Colonic mucosa (tissue), 4 donors: ENCODE data around the gene POLD1. TPM values are rescaled to one million over a fixed set of nuclear protein-coding genes. Genes with fewer than 3 reads are reported as not detected.
A peak's percentile ranks its signal among the peaks of the same experiment; 100 is the strongest.

Source experiments
- DNase-seq: peaks from one replicate; pipeline ENCODE4 v3.0.0-alpha.2; 2020
- H3K27ac ChIP-seq: fragments of 200-600 bp; one replicate; pipeline ENCODE4 v1.8.0; 2021
- H3K27me3 ChIP-seq: fragments of 200-600 bp; one replicate; pipeline ENCODE4 v1.8.0; 2021
- H3K36me3 ChIP-seq: fragments of 200-600 bp; one replicate; pipeline ENCODE4 v1.8.0; 2021
- H3K4me1 ChIP-seq: fragments of 200-600 bp; one replicate; pipeline ENCODE4 v1.8.0; 2021; ENCODE audit warnings: mild to moderate bottlenecking
- H3K4me3 ChIP-seq: fragments of 200-600 bp; one replicate; pipeline ENCODE4 v1.8.0; 2021
- H3K9ac ChIP-seq, 2 donors: one replicate each; pipeline ENCODE4 v1.7.0; 2013; ENCODE audit warnings: control low read depth in 2 of 2, low read depth in 2 of 2, low read length in 2 of 2
- H3K9me3 ChIP-seq: fragments of 200-600 bp; one replicate; pipeline ENCODE4 v1.8.0; 2021
- intact Hi-C: fragments of 100-400 bp; cut with DNase I; formaldehyde crosslinking; loops from one replicate; pipeline ENCODE4 v1.14.1; 2022
- total RNA-seq, 2 donors: library from RNA; stranded (reverse); fragmentation: NEBNext Ultra II Directional in 1 of 2; extraction: Animal tissue kit (Norgen Biotek cat#: 25700) in 1 of 2; gene quantifications; one replicate each; pipeline ENCODE4 v1.2.1, GENCODE V29; 2021
- TF ChIP-seq, protein P1 (sequence below): fragments of 200-600 bp; IDR thresholded peaks from one replicate; pipeline ENCODE4 v1.8.0; 2022; ENCODE audit warnings: antibody characterized with exemption, mild to moderate bottlenecking
- donor health status: healthy.
- donor health status: DM: no; HTN: no; CAD: no.
- donor health status: DM: no; HTN: no; CAD: no.

The POLD1 gene
- total RNA-seq, 2 donors from 2014 or later = 26.2 to 76.3 TPM

DNA sequence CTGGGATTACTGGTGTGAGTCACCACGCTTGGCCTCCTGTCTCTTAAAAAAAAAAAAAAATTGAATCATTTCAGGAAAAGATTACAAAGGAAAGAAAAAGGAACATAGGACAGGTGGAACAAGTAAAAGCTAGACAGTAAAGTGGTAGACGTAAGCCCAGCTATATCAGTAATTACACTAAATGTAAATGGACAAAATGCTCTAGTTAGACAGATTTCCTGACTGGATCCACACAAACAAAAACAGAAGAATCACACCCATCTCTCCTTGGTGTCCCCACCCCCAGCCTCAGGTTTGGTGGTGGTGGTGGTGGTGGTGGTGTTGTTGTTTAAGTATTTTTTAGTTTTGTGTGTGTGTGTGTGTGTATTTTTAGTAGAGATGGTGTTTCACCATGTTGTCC is 28.3 kb downstream of the POLD1 start:
- no peaks in the 10 kb centered on the region for H3K9me3 ChIP-seq
- intact Hi-C loops = loop anchor here (5.0 kb wide), 1 partner anchor 45 kb away; the partner anchor contains the start of gene NAPSA
- TF ChIP-seq, protein P1, sequence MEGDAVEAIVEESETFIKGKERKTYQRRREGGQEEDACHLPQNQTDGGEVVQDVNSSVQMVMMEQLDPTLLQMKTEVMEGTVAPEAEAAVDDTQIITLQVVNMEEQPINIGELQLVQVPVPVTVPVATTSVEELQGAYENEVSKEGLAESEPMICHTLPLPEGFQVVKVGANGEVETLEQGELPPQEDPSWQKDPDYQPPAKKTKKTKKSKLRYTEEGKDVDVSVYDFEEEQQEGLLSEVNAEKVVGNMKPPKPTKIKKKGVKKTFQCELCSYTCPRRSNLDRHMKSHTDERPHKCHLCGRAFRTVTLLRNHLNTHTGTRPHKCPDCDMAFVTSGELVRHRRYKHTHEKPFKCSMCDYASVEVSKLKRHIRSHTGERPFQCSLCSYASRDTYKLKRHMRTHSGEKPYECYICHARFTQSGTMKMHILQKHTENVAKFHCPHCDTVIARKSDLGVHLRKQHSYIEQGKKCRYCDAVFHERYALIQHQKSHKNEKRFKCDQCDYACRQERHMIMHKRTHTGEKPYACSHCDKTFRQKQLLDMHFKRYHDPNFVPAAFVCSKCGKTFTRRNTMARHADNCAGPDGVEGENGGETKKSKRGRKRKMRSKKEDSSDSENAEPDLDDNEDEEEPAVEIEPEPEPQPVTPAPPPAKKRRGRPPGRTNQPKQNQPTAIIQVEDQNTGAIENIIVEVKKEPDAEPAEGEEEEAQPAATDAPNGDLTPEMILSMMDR = no peak
- H3K27ac ChIP-seq = no peak overlapping the region
- H3K27me3 ChIP-seq = no peaks in the 10 kb centered on the region
- H3K4me1 ChIP-seq = peaks cover 5% of the 10 kb centered on the region
- H3K36me3 ChIP-seq = no peaks in the 10 kb centered on the region
- no peak overlapping the region for H3K4me3 ChIP-seq
- no peak for DNase-seq
- H3K9ac ChIP-seq = no peak overlapping the region

DNA sequence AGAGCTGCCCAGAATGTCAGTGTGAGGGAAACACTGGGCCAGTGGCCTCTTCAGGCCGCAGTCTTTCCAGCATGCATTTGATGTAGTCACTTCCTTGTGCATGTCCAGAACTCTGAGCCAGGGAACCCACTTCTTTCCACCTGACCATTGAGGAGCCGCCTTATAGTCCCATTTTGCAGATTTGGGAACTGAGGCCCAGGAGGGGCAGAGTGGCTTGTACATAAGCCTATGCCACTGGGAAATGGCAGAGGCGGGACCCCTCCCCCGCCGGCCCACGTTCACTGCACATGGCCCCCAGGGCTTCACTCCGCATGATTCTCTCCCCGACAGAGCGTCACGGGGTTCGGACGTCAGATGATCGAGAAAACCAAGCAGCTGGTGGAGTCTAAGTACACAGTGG is 28.9 kb downstream of the POLD1 start:
- H3K27me3 ChIP-seq = peaks cover 2% of the 10 kb centered on the region
- H3K4me1 ChIP-seq = peaks cover 5% of the 10 kb centered on the region
- H3K36me3 ChIP-seq = no peaks in the 10 kb centered on the region
- no peak overlapping the region for H3K9ac ChIP-seq
- no peak for DNase-seq
- no peak overlapping the region for H3K4me3 ChIP-seq
- H3K9me3 ChIP-seq = no peaks in the 10 kb centered on the region
- TF ChIP-seq, protein P1 = no peak
- intact Hi-C loops = loop anchor here (5.0 kb wide), 1 partner anchor 46 kb away; the partner anchor contains the start of gene NAPSA
- H3K27ac ChIP-seq = no peak overlapping the region

DNA sequence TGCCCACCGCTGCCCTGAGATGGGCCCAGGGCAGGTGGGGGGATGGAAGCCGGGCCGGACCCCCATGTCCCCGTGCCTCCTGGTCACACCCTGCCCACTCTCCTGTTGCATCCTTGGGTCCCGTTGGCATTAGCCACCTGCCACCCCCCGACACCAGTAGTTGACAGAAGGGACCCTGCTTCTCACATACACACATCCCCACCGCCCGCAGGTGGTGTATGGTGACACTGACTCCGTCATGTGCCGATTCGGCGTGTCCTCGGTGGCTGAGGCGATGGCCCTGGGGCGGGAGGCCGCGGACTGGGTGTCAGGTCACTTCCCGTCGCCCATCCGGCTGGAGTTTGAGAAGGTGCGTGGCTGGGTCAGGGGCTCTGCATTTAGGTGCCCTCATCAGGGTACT is 29.4 kb downstream of the POLD1 start:
- Histone ChIP-seq H3K27ac (no peak overlapping the region), H3K27me3 (peaks cover 7% of the 10 kb centered on the region), H3K4me3 (no peak overlapping the region), H3K9me3 (no peaks in the 10 kb centered on the region), H3K36me3 (no peaks in the 10 kb centered on the region), H3K4me1 (peaks cover 5% of the 10 kb centered on the region), H3K9ac (no peak overlapping the region)
- intact Hi-C loops = loop anchor here (5.0 kb wide), 1 partner anchor 46 kb away; the partner anchor contains the start of gene NAPSA
- no peak for DNase-seq
- TF ChIP-seq, protein P1 = no peak

DNA sequence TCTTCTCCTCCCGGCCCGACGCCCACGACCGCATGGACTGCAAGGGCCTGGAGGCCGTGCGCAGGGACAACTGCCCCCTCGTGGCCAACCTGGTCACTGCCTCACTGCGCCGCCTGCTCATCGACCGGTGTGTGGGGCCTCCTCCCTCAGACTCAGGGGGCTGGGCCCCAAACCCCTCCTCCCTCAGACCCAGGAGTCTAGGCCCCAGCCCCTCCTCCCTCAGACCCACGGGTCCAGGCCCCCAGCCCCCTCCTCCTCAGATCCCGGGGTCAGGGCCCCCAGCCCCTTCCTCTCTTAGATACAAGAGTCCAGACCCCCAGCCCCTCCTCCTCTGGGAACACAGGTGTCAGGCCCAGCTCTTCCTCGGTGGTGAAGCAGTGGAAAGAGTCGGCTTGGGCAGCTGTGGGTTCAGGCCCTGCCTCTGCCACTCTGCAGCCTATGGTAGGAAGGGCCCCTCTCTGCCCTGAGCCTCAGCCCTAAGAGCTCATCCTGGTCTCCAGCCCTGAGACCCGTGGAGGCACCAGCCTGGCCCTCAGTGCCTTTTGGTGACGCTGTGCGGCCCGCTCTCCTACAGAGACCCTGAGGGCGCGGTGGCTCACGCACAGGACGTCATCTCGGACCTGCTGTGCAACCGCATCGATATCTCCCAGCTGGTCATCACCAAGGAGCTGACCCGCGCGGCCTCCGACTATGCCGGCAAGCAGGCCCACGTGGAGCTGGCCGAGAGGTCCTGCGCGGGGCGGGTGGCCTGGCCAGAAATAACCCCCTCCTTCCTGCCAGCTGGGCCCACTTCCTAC is 30.9 kb downstream of the POLD1 start:
- intact Hi-C loops = loop anchor here (5.0 kb wide), 1 partner anchor 48 kb away; the partner anchor contains the start of gene NAPSA

DNA sequence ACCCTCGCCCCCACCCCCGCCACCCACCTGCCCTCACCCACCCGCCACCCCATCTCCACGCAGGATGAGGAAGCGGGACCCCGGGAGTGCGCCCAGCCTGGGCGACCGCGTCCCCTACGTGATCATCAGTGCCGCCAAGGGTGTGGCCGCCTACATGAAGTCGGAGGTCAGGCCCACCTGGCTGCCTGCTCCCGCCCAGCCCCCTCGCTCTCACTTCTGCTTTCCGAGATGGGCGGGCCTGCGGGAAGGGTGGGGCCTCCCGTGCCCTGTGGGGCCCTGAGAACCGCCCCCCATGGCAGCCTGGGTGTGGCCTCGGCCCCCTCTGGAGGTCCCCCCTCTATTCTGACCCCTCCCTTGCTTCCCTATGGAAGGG is 31.5 kb downstream of the POLD1 start:
- Histone ChIP-seq H3K36me3 (no peaks in the 10 kb centered on the region), H3K9ac (no peak overlapping the region), H3K4me3 (no peak overlapping the region), H3K27me3 (peaks cover 25% of the 10 kb centered on the region), H3K4me1 (peaks cover 5% of the 10 kb centered on the region), H3K9me3 (no peaks in the 10 kb centered on the region), H3K27ac (no peak overlapping the region)
- TF ChIP-seq, protein P1 = no peak
- peak; percentile 59 for DNase-seq
- intact Hi-C loops = no loop called here

More for the DNA sequence above, 30.9 kb downstream of the POLD1 start:
- H3K9me3 ChIP-seq = no peaks in the 10 kb centered on the region
- TF ChIP-seq, protein P1 = peak; percentile 92
- H3K4me3 ChIP-seq = no peak overlapping the region
- H3K27ac ChIP-seq = no peak overlapping the region
- H3K27me3 ChIP-seq = peaks cover 22% of the 10 kb centered on the region
- peaks cover 5% of the 10 kb centered on the region for H3K4me1 ChIP-seq
- peak; percentile 75 for DNase-seq
- no peaks in the 10 kb centered on the region for H3K36me3 ChIP-seq
- H3K9ac ChIP-seq = no peak overlapping the region
